ENCODE measurements around the gene LZTR1. TPM values are rescaled to one million over a fixed set of nuclear protein-coding genes. Genes with fewer than 3 reads are reported as not detected.

LZTR1 gene
- total and polyA plus RNA-seq, 10 of the 15 experiments (the other 5 are each of a cell fraction or from before 2014, with no cell fraction given) = 0.82 to 50.3 (median 19.3) TPM

DNA sequence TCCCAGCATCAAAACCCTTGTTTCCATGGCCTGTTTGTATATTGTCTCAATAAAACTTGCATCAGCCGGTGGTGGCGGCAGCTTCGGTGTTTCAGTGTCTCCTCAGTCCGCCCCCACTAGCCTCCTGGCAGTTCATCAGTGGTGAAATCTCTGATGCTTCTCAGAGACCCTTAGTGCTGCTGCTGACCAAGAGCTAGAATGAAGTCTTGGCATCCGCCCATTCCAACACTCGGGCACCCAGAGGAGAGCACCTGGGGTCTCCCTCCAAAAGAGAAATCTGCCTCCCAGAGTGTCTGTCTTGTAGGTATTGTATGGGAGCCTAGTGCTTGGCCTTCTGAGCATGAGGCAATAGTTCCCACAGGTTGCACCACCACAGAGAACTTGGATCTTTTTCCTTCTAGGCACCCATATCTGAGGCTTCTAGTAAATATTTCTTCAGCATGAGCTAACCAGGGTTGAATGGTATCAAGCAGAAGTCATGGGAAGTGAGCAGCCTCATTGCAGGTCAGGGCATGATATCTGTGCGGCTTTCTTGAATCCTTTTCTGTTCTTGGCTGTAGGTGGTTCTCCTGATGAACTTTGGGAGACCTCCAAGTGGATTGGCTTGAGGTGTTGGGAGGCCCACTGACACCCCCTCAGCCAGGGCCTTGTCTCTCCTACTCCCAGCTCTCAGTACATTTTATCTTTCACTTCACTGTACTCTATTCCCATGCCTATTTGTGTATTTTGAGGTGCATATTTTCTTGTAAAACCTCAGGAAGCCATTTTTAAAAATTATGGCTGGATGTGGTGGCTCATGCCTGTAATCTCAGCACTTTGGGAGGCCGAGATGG lies 28.2 kb upstream of the LZTR1 start (continued):
- TF ChIP-seq POLR2AphosphoS5 (IDR thresholded peaks at IDR 0.05; ENCODE audit: low read length) = no peak
- TF ChIP-seq STAT3 (IDR thresholded peaks at IDR 0.05; ENCODE audit: low read depth, low read length) = no peak
- TF ChIP-seq, protein P1, sequence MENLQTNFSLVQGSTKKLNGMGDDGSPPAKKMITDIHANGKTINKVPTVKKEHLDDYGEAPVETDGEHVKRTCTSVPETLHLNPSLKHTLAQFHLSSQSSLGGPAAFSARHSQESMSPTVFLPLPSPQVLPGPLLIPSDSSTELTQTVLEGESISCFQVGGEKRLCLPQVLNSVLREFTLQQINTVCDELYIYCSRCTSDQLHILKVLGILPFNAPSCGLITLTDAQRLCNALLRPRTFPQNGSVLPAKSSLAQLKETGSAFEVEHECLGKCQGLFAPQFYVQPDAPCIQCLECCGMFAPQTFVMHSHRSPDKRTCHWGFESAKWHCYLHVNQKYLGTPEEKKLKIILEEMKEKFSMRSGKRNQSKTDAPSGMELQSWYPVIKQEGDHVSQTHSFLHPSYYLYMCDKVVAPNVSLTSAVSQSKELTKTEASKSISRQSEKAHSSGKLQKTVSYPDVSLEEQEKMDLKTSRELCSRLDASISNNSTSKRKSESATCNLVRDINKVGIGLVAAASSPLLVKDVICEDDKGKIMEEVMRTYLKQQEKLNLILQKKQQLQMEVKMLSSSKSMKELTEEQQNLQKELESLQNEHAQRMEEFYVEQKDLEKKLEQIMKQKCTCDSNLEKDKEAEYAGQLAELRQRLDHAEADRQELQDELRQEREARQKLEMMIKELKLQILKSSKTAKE (IDR thresholded peaks at IDR 0.05; ENCODE audit: low read depth, poor library complexity, severe bottlenecking) = no peak
- no peak for TF ChIP-seq BCL3 (IDR thresholded peaks at IDR 0.05; ENCODE audit: borderline replicate concordance, insufficient read depth, low read depth, low read length, poor library complexity, severe bottlenecking)
- no peak for TF ChIP-seq FOS (IDR thresholded peaks at IDR 0.05; ENCODE audit: borderline replicate concordance, extremely low read depth, insufficient read length)
- TF ChIP-seq SREBF2 (IDR thresholded peaks at IDR 0.05; ENCODE audit: low read length) = no peak
- TF ChIP-seq EZH2 (IDR thresholded peaks at IDR 0.05; ENCODE audit: borderline replicate concordance, control insufficient read depth, low read depth, low read length) = no peak
- no peak for TF ChIP-seq YY1 (IDR thresholded peaks at IDR 0.05; ENCODE audit: low read depth, low read length)
